ENCODE data around the gene IRX6.

DNA sequence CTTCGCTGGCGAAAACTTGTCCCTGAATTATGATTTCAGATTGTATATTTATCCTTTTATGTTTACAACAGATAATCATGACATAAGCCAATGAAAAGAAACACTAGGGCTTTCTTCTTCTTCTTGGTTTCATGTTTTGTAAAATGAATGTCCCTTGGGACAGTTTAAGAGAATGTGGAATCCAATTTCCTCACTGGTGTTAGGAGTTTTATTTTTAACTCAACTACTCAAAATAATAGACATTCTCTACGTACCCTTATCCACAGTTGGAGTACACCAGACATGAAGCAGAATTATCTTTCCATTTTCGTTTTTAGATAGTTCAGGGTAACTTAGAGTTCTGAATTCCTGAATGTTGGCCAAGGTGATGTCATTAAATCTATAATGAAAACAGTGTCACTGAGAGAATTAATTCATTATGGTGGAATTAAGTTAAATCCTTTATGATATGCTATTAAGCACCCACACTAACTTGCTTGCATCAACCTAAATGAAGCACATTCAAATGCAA, 43.4 kb downstream of the IRX6 start:
- TF ChIP-seq, protein P1, sequence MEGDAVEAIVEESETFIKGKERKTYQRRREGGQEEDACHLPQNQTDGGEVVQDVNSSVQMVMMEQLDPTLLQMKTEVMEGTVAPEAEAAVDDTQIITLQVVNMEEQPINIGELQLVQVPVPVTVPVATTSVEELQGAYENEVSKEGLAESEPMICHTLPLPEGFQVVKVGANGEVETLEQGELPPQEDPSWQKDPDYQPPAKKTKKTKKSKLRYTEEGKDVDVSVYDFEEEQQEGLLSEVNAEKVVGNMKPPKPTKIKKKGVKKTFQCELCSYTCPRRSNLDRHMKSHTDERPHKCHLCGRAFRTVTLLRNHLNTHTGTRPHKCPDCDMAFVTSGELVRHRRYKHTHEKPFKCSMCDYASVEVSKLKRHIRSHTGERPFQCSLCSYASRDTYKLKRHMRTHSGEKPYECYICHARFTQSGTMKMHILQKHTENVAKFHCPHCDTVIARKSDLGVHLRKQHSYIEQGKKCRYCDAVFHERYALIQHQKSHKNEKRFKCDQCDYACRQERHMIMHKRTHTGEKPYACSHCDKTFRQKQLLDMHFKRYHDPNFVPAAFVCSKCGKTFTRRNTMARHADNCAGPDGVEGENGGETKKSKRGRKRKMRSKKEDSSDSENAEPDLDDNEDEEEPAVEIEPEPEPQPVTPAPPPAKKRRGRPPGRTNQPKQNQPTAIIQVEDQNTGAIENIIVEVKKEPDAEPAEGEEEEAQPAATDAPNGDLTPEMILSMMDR (conservative IDR thresholded peaks at IDR 0.05 in 1 of 2, IDR thresholded peaks at IDR 0.05 in 1 of 2; ENCODE audit: low read depth in 1 of 2, low read length in 2 of 2), result no peak
- TF ChIP-seq EZH2 (IDR thresholded peaks at IDR 0.05; ENCODE audit: low read length, missing control alignments), result no peak
